Measurements from ENCODE around the gene NPAS3.

DNA sequence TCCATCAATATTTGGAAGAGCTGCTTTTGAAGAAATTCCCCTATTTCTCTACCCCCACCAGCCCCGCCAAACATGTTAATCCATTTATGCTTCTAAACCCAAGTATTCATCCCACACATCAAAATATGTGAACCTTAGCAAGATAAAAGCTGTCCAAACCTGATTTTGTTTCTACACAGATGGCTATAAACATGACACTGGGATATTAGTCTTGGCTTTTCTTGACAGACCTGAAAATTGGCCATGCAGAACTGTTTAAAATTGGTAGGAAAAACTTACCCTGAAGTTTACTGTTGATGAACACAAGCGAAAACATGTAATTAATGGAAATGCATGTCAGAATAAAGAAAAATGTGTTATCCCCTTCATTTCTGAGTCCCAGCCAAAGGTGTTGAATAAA is 642.2 kb downstream of the NPAS3 start:
- no peak for TF ChIP-seq YY1 (IDR thresholded peaks at IDR 0.05)
- TF ChIP-seq, protein P1, sequence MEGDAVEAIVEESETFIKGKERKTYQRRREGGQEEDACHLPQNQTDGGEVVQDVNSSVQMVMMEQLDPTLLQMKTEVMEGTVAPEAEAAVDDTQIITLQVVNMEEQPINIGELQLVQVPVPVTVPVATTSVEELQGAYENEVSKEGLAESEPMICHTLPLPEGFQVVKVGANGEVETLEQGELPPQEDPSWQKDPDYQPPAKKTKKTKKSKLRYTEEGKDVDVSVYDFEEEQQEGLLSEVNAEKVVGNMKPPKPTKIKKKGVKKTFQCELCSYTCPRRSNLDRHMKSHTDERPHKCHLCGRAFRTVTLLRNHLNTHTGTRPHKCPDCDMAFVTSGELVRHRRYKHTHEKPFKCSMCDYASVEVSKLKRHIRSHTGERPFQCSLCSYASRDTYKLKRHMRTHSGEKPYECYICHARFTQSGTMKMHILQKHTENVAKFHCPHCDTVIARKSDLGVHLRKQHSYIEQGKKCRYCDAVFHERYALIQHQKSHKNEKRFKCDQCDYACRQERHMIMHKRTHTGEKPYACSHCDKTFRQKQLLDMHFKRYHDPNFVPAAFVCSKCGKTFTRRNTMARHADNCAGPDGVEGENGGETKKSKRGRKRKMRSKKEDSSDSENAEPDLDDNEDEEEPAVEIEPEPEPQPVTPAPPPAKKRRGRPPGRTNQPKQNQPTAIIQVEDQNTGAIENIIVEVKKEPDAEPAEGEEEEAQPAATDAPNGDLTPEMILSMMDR (IDR thresholded peaks at IDR 0.05; ENCODE audit: low read depth, low read length, missing input control), result no peak
- TF ChIP-seq GABPA (IDR thresholded peaks at IDR 0.05 in 1 of 2, conservative IDR thresholded peaks at IDR 0.05 in 1 of 2), result no peak
- TF ChIP-seq RAD21 (IDR thresholded peaks at IDR 0.05), result no peak
- TF ChIP-seq, protein P2, sequence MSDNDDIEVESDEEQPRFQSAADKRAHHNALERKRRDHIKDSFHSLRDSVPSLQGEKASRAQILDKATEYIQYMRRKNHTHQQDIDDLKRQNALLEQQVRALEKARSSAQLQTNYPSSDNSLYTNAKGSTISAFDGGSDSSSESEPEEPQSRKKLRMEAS (IDR thresholded peaks at IDR 0.05), result no peak
- TF ChIP-seq TAF1 (conservative IDR thresholded peaks at IDR 0.05), result no peak
- TF ChIP-seq NR2F2 (IDR thresholded peaks at IDR 0.05), result no peak
- TF ChIP-seq, protein P3, sequence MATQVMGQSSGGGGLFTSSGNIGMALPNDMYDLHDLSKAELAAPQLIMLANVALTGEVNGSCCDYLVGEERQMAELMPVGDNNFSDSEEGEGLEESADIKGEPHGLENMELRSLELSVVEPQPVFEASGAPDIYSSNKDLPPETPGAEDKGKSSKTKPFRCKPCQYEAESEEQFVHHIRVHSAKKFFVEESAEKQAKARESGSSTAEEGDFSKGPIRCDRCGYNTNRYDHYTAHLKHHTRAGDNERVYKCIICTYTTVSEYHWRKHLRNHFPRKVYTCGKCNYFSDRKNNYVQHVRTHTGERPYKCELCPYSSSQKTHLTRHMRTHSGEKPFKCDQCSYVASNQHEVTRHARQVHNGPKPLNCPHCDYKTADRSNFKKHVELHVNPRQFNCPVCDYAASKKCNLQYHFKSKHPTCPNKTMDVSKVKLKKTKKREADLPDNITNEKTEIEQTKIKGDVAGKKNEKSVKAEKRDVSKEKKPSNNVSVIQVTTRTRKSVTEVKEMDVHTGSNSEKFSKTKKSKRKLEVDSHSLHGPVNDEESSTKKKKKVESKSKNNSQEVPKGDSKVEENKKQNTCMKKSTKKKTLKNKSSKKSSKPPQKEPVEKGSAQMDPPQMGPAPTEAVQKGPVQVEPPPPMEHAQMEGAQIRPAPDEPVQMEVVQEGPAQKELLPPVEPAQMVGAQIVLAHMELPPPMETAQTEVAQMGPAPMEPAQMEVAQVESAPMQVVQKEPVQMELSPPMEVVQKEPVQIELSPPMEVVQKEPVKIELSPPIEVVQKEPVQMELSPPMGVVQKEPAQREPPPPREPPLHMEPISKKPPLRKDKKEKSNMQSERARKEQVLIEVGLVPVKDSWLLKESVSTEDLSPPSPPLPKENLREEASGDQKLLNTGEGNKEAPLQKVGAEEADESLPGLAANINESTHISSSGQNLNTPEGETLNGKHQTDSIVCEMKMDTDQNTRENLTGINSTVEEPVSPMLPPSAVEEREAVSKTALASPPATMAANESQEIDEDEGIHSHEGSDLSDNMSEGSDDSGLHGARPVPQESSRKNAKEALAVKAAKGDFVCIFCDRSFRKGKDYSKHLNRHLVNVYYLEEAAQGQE (IDR thresholded peaks at IDR 0.05), result no peak
- TF ChIP-seq EGR1 (IDR thresholded peaks at IDR 0.05; ENCODE audit: low read depth in 2 of 2), result no peak
- no peak for TF ChIP-seq JUND (IDR thresholded peaks at IDR 0.05)

All from liver (tissue), 3 donors.